Activated CD4-positive, alpha-beta T cell treated with anti-CD3 and anti-CD28 coated beads, Interleukin-2, amount 10 ng/mL, durations not matched to agents 7 days and 5 days (primary cell): ENCODE results near the gene TBX1. TPM values are rescaled to one million over a fixed set of nuclear protein-coding genes. Genes with fewer than 3 reads are reported as not detected.

Source experiments
- CTCF ChIA-PET: fragments of 350-600 bp; sonication (Branson Sonifier 250); formaldehyde crosslinking; loops from one replicate; lab custom pipeline; 2021; ENCODE audit warnings: antibody characterized with exemption; lab: Charles Lee
- POLR2A ChIA-PET: fragments of 350-600 bp; sonication (Branson Sonifier 250); formaldehyde crosslinking; loops from one replicate; lab custom pipeline; 2021; ENCODE audit warnings: antibody characterized with exemption; lab: Charles Lee
- DNase-seq: peaks from one replicate; pipeline ENCODE4 v3.0.0-alpha.2; 2020
- H3K27ac Mint-ChIP-seq: one replicate; pipeline ENCODE4 v1.8.0; 2021; ENCODE audit warnings: mild to moderate bottlenecking, moderate library complexity, mixed read lengths
- H3K27me3 Mint-ChIP-seq: one replicate; pipeline ENCODE4 v1.8.0; 2021; ENCODE audit warnings: mixed read lengths
- H3K36me3 Mint-ChIP-seq: one replicate; pipeline ENCODE4 v1.8.0; 2021; ENCODE audit warnings: low read depth, mixed read lengths
- H3K4me1 Mint-ChIP-seq: one replicate; pipeline ENCODE4 v1.8.0; 2021; ENCODE audit warnings: mixed read lengths
- H3K4me3 Mint-ChIP-seq: one replicate; pipeline ENCODE4 v1.8.0; 2021; ENCODE audit warnings: mild to moderate bottlenecking, moderate library complexity, mixed read lengths
- H3K9me3 Mint-ChIP-seq: one replicate; pipeline ENCODE4 v1.8.0; 2021; ENCODE audit warnings: mixed read lengths
- total RNA-seq, 2 experiments: library from RNA; stranded (reverse); gene quantifications; one replicate each; pipeline ENCODE4 v1.2.3, GENCODE V29; 2021

TBX1 gene
- total RNA-seq, 2 experiments from 2014 or later: not detected

- Mint-ChIP-seq H3K36me3 (no peaks in the 10 kb centered on the region), H3K9me3 (no peaks in the 10 kb centered on the region), H3K4me3 (no peak overlapping the region), H3K4me1 (peaks cover 4% of the 10 kb centered on the region), H3K27ac (no peak overlapping the region), H3K27me3 (no peaks in the 10 kb centered on the region)
- POLR2A ChIA-PET: no interaction called here
- DNase-seq: no peak
- CTCF ChIA-PET: interaction anchor here (1.8 kb wide), 1 partner anchor 11 kb away, joined by 4 read pairs; no protein-coding TSS in a partner anchor
Observed at GRCh38 chr22:19802894-19803735, 42.5 kb downstream of the TBX1 start.

DNA sequence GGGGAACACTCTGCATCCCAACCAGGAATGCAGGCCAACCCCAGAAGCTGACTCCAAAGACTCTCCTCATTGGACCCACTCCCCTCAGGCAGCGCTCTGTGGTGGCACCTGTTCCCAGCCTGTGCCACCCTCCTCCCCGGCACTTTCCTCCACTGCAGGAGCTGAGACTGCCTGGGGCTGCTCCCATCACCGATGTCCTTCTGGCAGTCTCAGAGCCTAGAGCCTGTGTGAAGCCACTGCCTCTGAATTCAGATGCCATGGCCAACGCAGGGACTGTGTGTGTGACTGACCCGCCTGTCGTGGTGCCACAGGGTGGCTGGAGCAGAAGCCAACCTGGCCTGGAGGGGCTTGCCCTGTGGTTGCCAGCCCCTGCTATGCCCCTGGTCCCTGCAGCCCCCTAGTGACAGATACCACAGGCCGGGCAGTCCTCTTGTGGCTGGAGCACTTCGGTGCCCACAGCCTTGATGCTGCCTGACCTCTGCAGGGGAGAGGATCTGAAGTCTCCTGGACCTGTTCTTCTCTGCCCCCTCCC, 43.2 kb downstream of the TBX1 start:
- CTCF ChIA-PET: no interaction called here
- Mint-ChIP-seq H3K4me3 (no peak overlapping the region), H3K27me3 (no peaks in the 10 kb centered on the region), H3K4me1 (peaks cover 4% of the 10 kb centered on the region), H3K9me3 (no peaks in the 10 kb centered on the region), H3K27ac (no peak overlapping the region), H3K36me3 (no peaks in the 10 kb centered on the region)
- DNase-seq: no peak
- POLR2A ChIA-PET: no interaction called here

DNA sequence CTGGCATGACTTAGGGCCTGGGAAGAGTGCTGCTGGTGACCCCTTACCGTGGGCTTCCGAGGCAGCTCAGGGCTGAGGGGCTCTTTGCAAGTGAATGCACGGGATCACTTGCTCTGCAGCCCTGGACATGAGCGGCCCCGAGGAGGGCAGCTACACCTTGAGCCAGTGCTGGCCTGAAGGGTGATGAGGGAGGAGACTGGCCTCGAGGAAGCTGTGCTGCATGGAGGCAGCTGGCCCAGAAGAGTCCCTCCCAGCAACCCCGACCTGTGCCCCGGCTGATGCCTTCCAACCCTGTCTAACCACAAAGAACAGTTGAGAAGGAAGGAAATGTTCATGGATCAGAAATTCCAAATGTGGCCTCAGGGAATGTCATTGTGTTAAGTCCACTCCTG, 45.2 kb downstream of the TBX1 start:
- no peak for DNase-seq
- H3K4me1 Mint-ChIP-seq: peaks cover 9% of the 10 kb centered on the region
- CTCF ChIA-PET: no interaction called here
- no peaks in the 10 kb centered on the region for H3K9me3 Mint-ChIP-seq
- H3K36me3 Mint-ChIP-seq: no peaks in the 10 kb centered on the region
- POLR2A ChIA-PET: no interaction called here
- H3K27me3 Mint-ChIP-seq: no peaks in the 10 kb centered on the region
- no peak overlapping the region for H3K4me3 Mint-ChIP-seq
- no peak overlapping the region for H3K27ac Mint-ChIP-seq

DNA sequence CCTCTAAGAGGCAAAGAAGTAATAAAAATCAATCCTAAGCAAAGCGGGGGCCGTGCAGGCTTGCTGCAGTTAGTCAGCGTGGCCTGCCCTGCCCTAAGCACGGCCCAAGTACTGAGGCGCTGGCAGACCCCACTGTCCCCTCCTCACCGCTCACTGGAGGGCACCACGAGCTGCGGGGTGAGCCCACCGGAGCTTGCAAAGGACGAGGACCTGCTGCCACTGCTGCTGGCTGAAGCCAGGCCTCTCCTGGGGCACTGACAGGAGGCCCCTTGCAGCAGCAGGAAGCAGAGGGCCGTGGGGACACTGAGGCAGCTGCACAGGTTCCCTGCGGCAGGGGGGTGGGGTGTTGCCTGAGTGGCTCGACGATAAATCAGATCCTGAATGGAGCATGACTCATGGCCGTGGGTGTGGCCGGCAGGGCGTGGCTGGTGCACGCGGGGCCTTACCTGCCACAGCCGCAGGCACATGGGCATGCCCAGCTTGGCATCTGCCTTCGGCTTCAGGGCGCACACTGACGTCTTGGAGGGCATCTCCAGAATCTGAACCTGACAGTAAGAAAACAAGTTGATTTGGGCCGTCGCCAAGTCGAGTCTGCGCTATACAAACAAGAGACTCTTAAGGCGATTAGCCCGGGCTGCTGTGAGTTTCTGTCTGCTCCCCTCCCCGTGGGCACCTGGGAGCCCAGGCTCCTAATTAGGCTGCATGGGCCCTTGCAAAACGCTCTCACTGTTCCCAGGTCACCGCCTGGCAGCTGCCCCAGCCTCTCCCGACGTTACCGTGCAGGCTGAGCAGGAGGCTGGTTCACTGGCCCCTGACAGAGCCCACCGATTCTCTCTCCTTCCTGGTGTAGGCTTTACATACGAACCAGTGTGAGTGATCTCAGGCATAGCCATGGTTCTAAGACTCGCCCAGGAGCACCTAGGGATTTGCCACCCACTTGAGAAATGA, 45.9 kb downstream of the TBX1 start:
- Mint-ChIP-seq H3K4me1 (peaks cover 15% of the 10 kb centered on the region), H3K27me3 (no peaks in the 10 kb centered on the region), H3K4me3 (no peak overlapping the region), H3K9me3 (no peaks in the 10 kb centered on the region), H3K27ac (no peak overlapping the region), H3K36me3 (no peaks in the 10 kb centered on the region)
- ChIA-PET POLR2A (no interaction called here), CTCF (interaction anchor here (0.6 kb wide), 1 partner anchor 1654 kb away, joined by 3 read pairs; no protein-coding TSS in a partner anchor)
- no peak for DNase-seq

- Mint-ChIP-seq H3K27ac (no peak overlapping the region), H3K9me3 (no peaks in the 10 kb centered on the region), H3K36me3 (no peaks in the 10 kb centered on the region), H3K27me3 (no peaks in the 10 kb centered on the region), H3K4me1 (peaks cover 15% of the 10 kb centered on the region), H3K4me3 (no peak overlapping the region)
- no peak for DNase-seq
- ChIA-PET POLR2A (no interaction called here), CTCF (interaction anchor here (0.6 kb wide), 1 partner anchor 1655 kb away, joined by 3 read pairs; no protein-coding TSS in a partner anchor)
Observed at GRCh38 chr22:19807161-19807913, 46.8 kb downstream of the TBX1 start.

- CTCF ChIA-PET: no interaction called here
- no peak overlapping the region for H3K27ac Mint-ChIP-seq
- no peak overlapping the region for H3K4me3 Mint-ChIP-seq
- peaks cover 15% of the 10 kb centered on the region for H3K4me1 Mint-ChIP-seq
- POLR2A ChIA-PET: no interaction called here
- DNase-seq: no peak
- H3K9me3 Mint-ChIP-seq: no peaks in the 10 kb centered on the region
- no peaks in the 10 kb centered on the region for H3K27me3 Mint-ChIP-seq
- no peaks in the 10 kb centered on the region for H3K36me3 Mint-ChIP-seq
Observed at GRCh38 chr22:19807914-19808872, 47.6 kb downstream of the TBX1 start.

DNA sequence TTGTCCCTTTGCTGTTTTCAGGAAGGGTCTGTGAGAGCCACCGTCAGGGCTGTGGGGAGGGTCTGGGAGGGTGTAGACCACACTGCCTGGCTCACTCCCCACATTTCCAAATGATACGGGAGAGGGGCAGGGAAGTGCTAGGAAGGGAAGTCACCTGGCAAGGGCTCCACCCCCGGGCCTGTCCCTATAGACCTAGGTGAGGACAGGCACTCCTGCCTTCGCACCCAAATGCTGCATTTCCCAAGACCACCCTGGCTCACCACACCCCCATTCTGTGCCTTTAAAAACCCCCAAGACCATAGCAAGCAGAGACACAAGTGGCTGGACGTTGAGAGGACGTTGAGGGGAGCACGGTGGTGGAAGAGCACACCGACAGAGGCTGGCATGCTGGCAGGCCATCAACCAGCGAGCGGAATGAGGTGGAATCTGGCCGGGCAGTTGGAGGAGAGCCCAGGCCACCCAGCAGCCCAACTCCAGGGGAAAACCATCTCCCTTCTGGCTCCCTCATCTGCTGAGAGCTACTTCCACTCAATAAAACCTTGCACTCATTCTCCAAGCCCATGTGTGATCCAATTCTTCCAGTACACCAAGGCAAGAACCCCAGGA, 48.4 kb downstream of the TBX1 start:
- no peaks in the 10 kb centered on the region for H3K9me3 Mint-ChIP-seq
- CTCF ChIA-PET: no interaction called here
- DNase-seq: no peak
- no peak overlapping the region for H3K4me3 Mint-ChIP-seq
- no peaks in the 10 kb centered on the region for H3K36me3 Mint-ChIP-seq
- peaks cover 15% of the 10 kb centered on the region for H3K4me1 Mint-ChIP-seq
- no peaks in the 10 kb centered on the region for H3K27me3 Mint-ChIP-seq
- POLR2A ChIA-PET: no interaction called here
- H3K27ac Mint-ChIP-seq: no peak overlapping the region

GRCh38 chr22:19809741-19810140, 49.2 kb downstream of the TBX1 start:
- Mint-ChIP-seq H3K4me1 (peaks cover 15% of the 10 kb centered on the region), H3K9me3 (no peaks in the 10 kb centered on the region), H3K27me3 (no peaks in the 10 kb centered on the region), H3K4me3 (no peak overlapping the region), H3K27ac (peak overlapping the region; percentile 13), H3K36me3 (no peaks in the 10 kb centered on the region)
- DNase-seq: no peak
- CTCF ChIA-PET: interaction anchor here (0.6 kb wide), 1 partner anchor 1963 kb away, joined by 4 read pairs; no protein-coding TSS in a partner anchor
- POLR2A ChIA-PET: no interaction called here

DNA sequence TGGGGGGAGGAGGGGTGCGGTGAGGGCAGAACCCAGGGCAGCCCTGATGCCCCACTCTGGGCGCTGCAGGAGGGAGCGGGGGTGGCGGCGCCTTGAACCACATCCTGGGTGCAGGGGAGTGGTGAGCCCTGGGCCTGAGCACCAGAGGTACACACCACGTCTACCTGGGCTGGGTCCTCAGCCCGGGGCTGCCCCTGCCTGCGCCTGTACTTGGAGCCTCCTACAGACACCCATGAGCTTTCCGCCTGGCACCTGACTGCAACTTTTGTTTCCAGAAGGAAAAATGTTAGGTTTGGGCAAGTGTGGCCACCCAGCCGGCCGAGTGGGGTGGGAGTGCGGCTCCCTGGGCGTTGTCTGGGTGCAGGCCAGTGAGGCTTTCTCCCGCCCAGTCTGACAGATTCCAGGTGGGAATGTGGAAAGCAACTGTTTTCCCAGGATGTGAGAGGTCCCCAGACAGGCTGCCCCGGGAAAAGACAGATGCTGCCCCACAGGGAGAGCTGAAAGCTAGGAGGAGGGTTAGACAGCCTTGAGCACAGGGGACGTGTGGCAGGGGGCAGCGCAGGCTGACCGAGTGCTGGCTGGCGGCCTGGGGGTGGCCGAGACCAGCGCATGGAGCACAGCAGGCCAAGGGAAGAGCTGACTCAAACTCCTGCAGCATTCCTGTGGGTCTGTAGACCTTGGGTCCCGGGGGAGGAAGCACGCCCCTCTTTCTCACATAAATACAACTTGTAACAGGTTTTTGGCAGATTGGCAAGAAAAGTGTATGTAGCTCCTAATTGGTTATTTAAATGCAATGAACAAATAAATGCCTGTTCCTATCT, 50.0 kb downstream of the TBX1 start:
- Mint-ChIP-seq H3K4me3 (no peak overlapping the region), H3K27me3 (no peaks in the 10 kb centered on the region), H3K9me3 (no peaks in the 10 kb centered on the region), H3K4me1 (peaks cover 15% of the 10 kb centered on the region), H3K27ac (peak overlapping the region; percentile 2), H3K36me3 (no peaks in the 10 kb centered on the region)
- POLR2A ChIA-PET: no interaction called here
- peak; percentile 35 for DNase-seq
- CTCF ChIA-PET: interaction anchor here (0.6 to 1.3 kb wide), 3 partner anchors 54 to 1963 kb away, joined by 3 to 4 read pairs (median 3); no protein-coding TSS in a partner anchor

DNA sequence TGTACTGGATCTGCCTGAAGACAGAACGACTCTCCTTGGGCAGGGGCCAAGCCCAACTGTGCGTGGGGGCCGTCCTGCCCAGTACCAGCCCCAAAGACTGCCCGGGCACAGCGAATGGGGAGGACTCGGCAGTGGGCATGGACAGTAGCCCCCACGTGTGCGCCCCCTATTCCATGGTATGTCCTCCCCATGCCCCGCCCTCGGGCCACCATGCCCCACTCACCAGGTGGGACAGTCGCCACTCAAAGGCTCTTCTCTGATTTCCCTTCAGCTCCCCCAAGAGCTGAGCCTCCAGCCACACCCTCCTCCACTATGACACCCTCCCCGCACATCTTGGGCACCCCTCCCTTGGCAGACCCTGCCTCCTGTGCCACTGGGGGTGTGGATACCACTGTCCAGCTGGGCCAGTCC, 50.6 kb downstream of the TBX1 start:
- Mint-ChIP-seq H3K9me3 (no peaks in the 10 kb centered on the region), H3K4me3 (no peak overlapping the region), H3K36me3 (no peaks in the 10 kb centered on the region), H3K27me3 (no peaks in the 10 kb centered on the region), H3K27ac (no peak overlapping the region), H3K4me1 (peaks cover 15% of the 10 kb centered on the region)
- CTCF ChIA-PET: interaction anchor here (1.3 kb wide), 2 partner anchors 55 to 99 kb away, joined by 3 read pairs; no protein-coding TSS in a partner anchor
- POLR2A ChIA-PET: no interaction called here
- no peak for DNase-seq
